PC-3 (cell line): ENCODE measurements around the gene COG5. TPM values are rescaled to one million over a fixed set of nuclear protein-coding genes. Genes with fewer than 3 reads are reported as not detected.

Source experiments
- ATAC-seq: fragments of 200-7000 bp; cut with Tn5 transposase; 2 replicates; pipeline ENCODE4 v1.9.1; 2020; ENCODE audit warnings: mild to moderate bottlenecking, moderate library complexity
- BruUV-seq: library from RNA; stranded (reverse); fragments of 400-500 nt; replicated peaks from 2 replicates; lab custom pipeline; 2021; lab: Mats Ljungman, UMichigan
- CTCF ChIA-PET: fragments of 300-600 bp; sonication (Branson Sonifier 250); formaldehyde crosslinking; loops from one replicate; lab custom pipeline; 2022; ENCODE audit warnings: antibody characterized with exemption; lab: Charles Lee
- POLR2A ChIA-PET: fragments of 300-600 bp; sonication (Branson Sonifier 250); formaldehyde crosslinking; loops from one replicate; lab custom pipeline; 2022; ENCODE audit warnings: antibody characterized with exemption; ENCODE audit not compliant: unreplicated experiment; lab: Charles Lee
- DNase-seq: peaks from one replicate; pipeline ENCODE4 v3.0.0-alpha.2; 2015
- H2AFZ ChIP-seq: fragments of 300-600 bp; sonication (generic); 2 replicates; pipeline ENCODE4 v1.6.0; 2016; ENCODE audit warnings: antibody characterized with exemption, low read length
- H3F3A ChIP-seq: fragments of 300-600 bp; sonication (generic); one replicate; pipeline ENCODE4 v1.6.0; 2017; ENCODE audit warnings: antibody characterized with exemption, low read length, control low read depth, mild to moderate bottlenecking; ENCODE audit not compliant: unreplicated experiment
- H3K27ac ChIP-seq: fragments of 300-600 bp; sonication (generic); 2 replicates; pipeline ENCODE4 v1.5.1; 2016; ENCODE audit warnings: mild to moderate bottlenecking, low read length
- H3K27me3 ChIP-seq: fragments of 300-600 bp; sonication (generic); 2 replicates; pipeline ENCODE4 v1.6.1; 2016; ENCODE audit warnings: low read length, mixed read lengths
- H3K36me3 ChIP-seq: fragments of 300-600 bp; sonication (generic); 2 replicates; pipeline ENCODE4 v1.6.1; 2016; ENCODE audit warnings: low read depth, mixed run types, low read length, mixed read lengths
- H3K4me1 ChIP-seq: fragments of 300-600 bp; sonication (generic); 2 replicates; pipeline ENCODE4 v1.5.1; 2016; ENCODE audit warnings: low read length; ENCODE audit not compliant: insufficient read depth
- H3K4me2 ChIP-seq: fragments of 300-600 bp; sonication (generic); 2 replicates; pipeline ENCODE4 v1.6.0; 2016; ENCODE audit warnings: low read length
- H3K4me3 ChIP-seq: fragments of 300-600 bp; sonication (generic); 2 replicates; pipeline ENCODE4 v1.5.1; 2016; ENCODE audit warnings: mild to moderate bottlenecking, low read length, mixed read lengths
- H3K79me2 ChIP-seq: fragments of 300-600 bp; sonication (generic); 2 replicates; pipeline ENCODE4 v1.6.1; 2017; ENCODE audit warnings: low read length, mixed read lengths
- H3K9ac ChIP-seq: fragments of 300-600 bp; sonication (generic); 2 replicates; pipeline ENCODE4 v1.6.0; 2016; ENCODE audit warnings: mild to moderate bottlenecking, low read length
- H3K9me2 ChIP-seq: fragments of 300-600 bp; sonication (generic); replicated peaks from 2 replicates; pipeline ENCODE4 v1.6.1; 2016; ENCODE audit warnings: mixed run types, low read length, mixed read lengths
- H3K9me3 ChIP-seq: fragments of 300-600 bp; sonication (generic); 2 replicates; pipeline ENCODE4 v1.6.1; 2016; ENCODE audit warnings: low read length, mixed read lengths
- H4K20me1 ChIP-seq: fragments of 300-600 bp; sonication (generic); 2 replicates; pipeline ENCODE4 v1.6.1; 2016; ENCODE audit warnings: low read length, mixed read lengths
- EZH2 ChIP-seq: fragments of 300-600 bp; sonication (generic); IDR thresholded peaks from one replicate; pipeline ENCODE4 v1.6.1; 2017; ENCODE audit warnings: antibody characterized with exemption, mild to moderate bottlenecking, low read length; ENCODE audit not compliant: unreplicated experiment
- EZH2phosphoT487 ChIP-seq: fragments of 300-600 bp; sonication (generic); IDR thresholded peaks from 2 replicates; pipeline ENCODE4 v1.6.1; 2018; ENCODE audit warnings: mild to moderate bottlenecking, antibody characterized with exemption, low read length, borderline replicate concordance
- intact Hi-C: fragments of 100-400 bp; cut with micrococcal nuclease; formaldehyde crosslinking; loops from 2 replicates; pipeline ENCODE4 v1.9.0; 2023
- total RNA-seq: library from RNA; depleted of rRNA; stranded (reverse); fragments of >200 nt; gene quantifications from 2 replicates; pipeline ENCODE4 v1.2.3, GENCODE V29; 2014
- TF ChIP-seq, protein P1 (sequence below): fragments of 300-600 bp; sonication (generic); conservative IDR thresholded peaks from 2 replicates; pipeline ENCODE4 v1.5.1; 2017; ENCODE audit warnings: antibody characterized with exemption, low read depth, mild to moderate bottlenecking, low read length

COG5 gene
- total RNA-seq, 1 experiment from 2014 or later, result 51.7 TPM

GRCh38 chr7:107264723-107265122, 299.0 kb downstream of the COG5 start:
- H3K27me3 ChIP-seq, result no peaks in the 10 kb centered on the region
- intact Hi-C loops, result no loop called here
- H3F3A ChIP-seq, result no peaks in the 10 kb centered on the region
- no peak overlapping the region for H3K4me2 ChIP-seq
- POLR2A ChIA-PET, result no interaction called here
- no peak for ATAC-seq
- H3K4me1 ChIP-seq, result no peaks in the 10 kb centered on the region
- H3K36me3 ChIP-seq, result no peaks in the 10 kb centered on the region
- DNase-seq, result no peak
- CTCF ChIA-PET, result no interaction called here
- H4K20me1 ChIP-seq, result no peaks in the 10 kb centered on the region
- H3K4me3 ChIP-seq, result no peak overlapping the region
- TF ChIP-seq EZH2phosphoT487 (no peak), EZH2 (no peak)
- TF ChIP-seq, protein P1, sequence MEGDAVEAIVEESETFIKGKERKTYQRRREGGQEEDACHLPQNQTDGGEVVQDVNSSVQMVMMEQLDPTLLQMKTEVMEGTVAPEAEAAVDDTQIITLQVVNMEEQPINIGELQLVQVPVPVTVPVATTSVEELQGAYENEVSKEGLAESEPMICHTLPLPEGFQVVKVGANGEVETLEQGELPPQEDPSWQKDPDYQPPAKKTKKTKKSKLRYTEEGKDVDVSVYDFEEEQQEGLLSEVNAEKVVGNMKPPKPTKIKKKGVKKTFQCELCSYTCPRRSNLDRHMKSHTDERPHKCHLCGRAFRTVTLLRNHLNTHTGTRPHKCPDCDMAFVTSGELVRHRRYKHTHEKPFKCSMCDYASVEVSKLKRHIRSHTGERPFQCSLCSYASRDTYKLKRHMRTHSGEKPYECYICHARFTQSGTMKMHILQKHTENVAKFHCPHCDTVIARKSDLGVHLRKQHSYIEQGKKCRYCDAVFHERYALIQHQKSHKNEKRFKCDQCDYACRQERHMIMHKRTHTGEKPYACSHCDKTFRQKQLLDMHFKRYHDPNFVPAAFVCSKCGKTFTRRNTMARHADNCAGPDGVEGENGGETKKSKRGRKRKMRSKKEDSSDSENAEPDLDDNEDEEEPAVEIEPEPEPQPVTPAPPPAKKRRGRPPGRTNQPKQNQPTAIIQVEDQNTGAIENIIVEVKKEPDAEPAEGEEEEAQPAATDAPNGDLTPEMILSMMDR, result no peak
- H3K9me3 ChIP-seq, result no peaks in the 10 kb centered on the region
- no peak overlapping the region for H2AFZ ChIP-seq
- no peak overlapping the region for H3K27ac ChIP-seq
- no peaks in the 10 kb centered on the region for H3K79me2 ChIP-seq
- H3K9me2 ChIP-seq, result no peaks in the 10 kb centered on the region
- H3K9ac ChIP-seq, result no peak overlapping the region
- no TSS peak for BruUV-seq

DNA sequence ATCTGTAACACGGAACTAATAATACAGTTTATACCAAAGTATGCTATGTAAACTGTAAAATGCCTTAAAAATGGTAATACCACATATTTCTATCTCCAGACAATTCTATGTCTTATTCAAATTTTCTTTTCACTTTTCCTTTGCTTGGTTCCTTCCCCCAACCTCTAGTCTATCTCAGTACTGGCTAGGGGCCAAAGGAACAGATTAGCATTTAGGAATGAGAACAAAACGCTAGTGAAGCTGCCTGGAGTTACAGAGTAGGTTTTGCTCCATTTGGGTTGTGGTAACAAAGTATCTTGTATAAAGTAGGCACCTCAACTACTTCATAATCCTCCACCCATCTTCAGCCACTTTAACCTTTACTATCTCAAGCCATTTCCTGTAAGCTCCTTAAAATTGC, 300.9 kb downstream of the COG5 start:
- CTCF ChIA-PET, result no interaction called here
- H3K27ac ChIP-seq, result no peak overlapping the region

DNA sequence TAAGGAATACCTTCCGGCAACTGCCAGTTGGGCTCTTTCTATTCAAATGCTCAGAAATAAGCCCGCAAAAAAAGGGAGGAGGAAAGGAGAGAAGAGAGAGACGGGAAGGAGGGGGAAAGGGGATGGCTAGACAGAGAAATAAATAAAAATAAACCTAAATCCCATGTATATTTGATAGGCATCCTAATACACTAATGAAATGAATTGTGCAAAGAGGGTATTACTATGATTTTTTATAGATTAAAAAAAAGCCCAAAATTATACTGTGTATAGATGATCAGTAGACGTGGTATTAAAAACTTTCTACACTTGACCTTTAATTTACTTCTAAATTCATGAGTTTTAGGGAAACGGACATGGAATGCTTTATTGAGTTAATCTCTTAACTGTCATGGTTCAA, 305.0 kb downstream of the COG5 start:
- no peaks in the 10 kb centered on the region for H3K79me2 ChIP-seq
- no peaks in the 10 kb centered on the region for H3K4me1 ChIP-seq
- H3K9me2 ChIP-seq, result no peaks in the 10 kb centered on the region
- no peak overlapping the region for H3K4me3 ChIP-seq
- no peak overlapping the region for H3K27ac ChIP-seq
- H3K9me3 ChIP-seq, result no peaks in the 10 kb centered on the region
- no peak overlapping the region for H2AFZ ChIP-seq
- no peak for TF ChIP-seq EZH2phosphoT487
- no peak for TF ChIP-seq EZH2
- TF ChIP-seq, protein P1, result no peak
- no peaks in the 10 kb centered on the region for H3K36me3 ChIP-seq
- intact Hi-C loops, result no loop called here
- DNase-seq, result no peak
- ChIA-PET POLR2A (no interaction called here), CTCF (no interaction called here)
- H3K27me3 ChIP-seq, result no peaks in the 10 kb centered on the region
- ATAC-seq, result no peak
- no peak overlapping the region for H3K4me2 ChIP-seq
- H3F3A ChIP-seq, result no peaks in the 10 kb centered on the region
- H4K20me1 ChIP-seq, result no peaks in the 10 kb centered on the region
- H3K9ac ChIP-seq, result no peak overlapping the region
- BruUV-seq, result no TSS peak

More for the DNA sequence above, 300.9 kb downstream of the COG5 start:
- Histone ChIP-seq H3K36me3 (no peaks in the 10 kb centered on the region), H3K27me3 (no peaks in the 10 kb centered on the region), H3K79me2 (no peaks in the 10 kb centered on the region), H3K4me1 (no peaks in the 10 kb centered on the region), H3K9me3 (no peaks in the 10 kb centered on the region), H3K4me2 (no peak overlapping the region), H4K20me1 (no peaks in the 10 kb centered on the region), H3K4me3 (no peak overlapping the region), H3K9ac (no peak overlapping the region), H3F3A (no peaks in the 10 kb centered on the region), H2AFZ (no peak overlapping the region), H3K9me2 (no peaks in the 10 kb centered on the region)
- no peak for ATAC-seq
- TF ChIP-seq EZH2, result no peak
- TF ChIP-seq EZH2phosphoT487, result no peak
- TF ChIP-seq, protein P1, result no peak
- intact Hi-C loops, result no loop called here
- POLR2A ChIA-PET, result no interaction called here
- DNase-seq, result no peak
- BruUV-seq, result no TSS peak
